CD4-positive, alpha-beta memory T cell (primary cell): ENCODE measurements around the gene ASB18. TPM values are rescaled to one million over a fixed set of nuclear protein-coding genes. Genes with fewer than 3 reads are reported as not detected.
A peak's percentile ranks its signal among the peaks of the same experiment; 100 is the strongest.

Experiments used
- CTCF ChIA-PET: fragments of 350-600 bp; sonication (Branson Sonifier 250); formaldehyde crosslinking; loops from one replicate; lab custom pipeline; 2021; ENCODE audit warnings: inconsistent platforms; ENCODE audit not compliant: partially characterized antibody; lab: Charles Lee
- POLR2A ChIA-PET: fragments of 350-600 bp; sonication (Branson Sonifier 250); formaldehyde crosslinking; loops from one replicate; lab custom pipeline; 2021; ENCODE audit not compliant: partially characterized antibody; lab: Charles Lee
- DNase-seq, 5 donors: peaks; one replicate each; pipeline versions ENCODE4 v3.0.0 to v3.0.0-alpha.2; 2020 to 2022; ENCODE audit warnings: mixed read lengths in 1 of 5
- H3K27ac ChIP-seq: one replicate; pipeline ENCODE4 v1.7.0; 2013; ENCODE audit warnings: low read depth, low read length
- H3K27me3 ChIP-seq: 2 replicates; pipeline ENCODE4 v1.7.0; 2013; ENCODE audit warnings: mild to moderate bottlenecking, low read length, moderate library complexity; ENCODE audit not compliant: insufficient read depth
- H3K36me3 ChIP-seq: 2 replicates; pipeline ENCODE4 v1.7.0; 2013; ENCODE audit warnings: mild to moderate bottlenecking, low read length, moderate library complexity; ENCODE audit not compliant: insufficient read depth
- H3K4me1 ChIP-seq: 2 replicates; pipeline ENCODE4 v1.7.0; 2013; ENCODE audit warnings: mild to moderate bottlenecking, low read length, moderate library complexity; ENCODE audit not compliant: insufficient read depth
- H3K4me3 ChIP-seq, 2 donors: one replicate each; pipeline ENCODE4 v1.7.0; 2013; ENCODE audit warnings: low read length in 2 of 2, mild to moderate bottlenecking in 1 of 2
- H3K9me3 ChIP-seq, 2 donors: one replicate each; pipeline ENCODE4 v1.7.0; 2013; ENCODE audit warnings: low read length in 2 of 2, control low read depth in 1 of 2; ENCODE audit not compliant: control insufficient read depth in 1 of 2
- H3K27ac Mint-ChIP-seq, 7 donors: one replicate each; pipeline ENCODE4 v1.8.0; 2020 to 2021; ENCODE audit warnings: mixed read lengths in 7 of 7, mild to moderate bottlenecking in 6 of 7, inconsistent platforms in 3 of 7, moderate library complexity in 3 of 7
- H3K27me3 Mint-ChIP-seq, 2 donors: one replicate each; pipeline ENCODE4 v1.8.0; 2020 to 2021; ENCODE audit warnings: mixed read lengths in 2 of 2
- H3K36me3 Mint-ChIP-seq, 2 donors: one replicate each; pipeline ENCODE4 v1.8.0; 2020 to 2021; ENCODE audit warnings: mixed read lengths in 2 of 2, inconsistent platforms in 1 of 2, mild to moderate bottlenecking in 1 of 2
- H3K4me1 Mint-ChIP-seq, 4 donors: one replicate each; pipeline ENCODE4 v1.8.0; 2020 to 2021; ENCODE audit warnings: mixed read lengths in 4 of 4, mild to moderate bottlenecking in 1 of 4
- H3K4me3 Mint-ChIP-seq, 8 donors: one replicate each; pipeline ENCODE4 v1.8.0; 2020 to 2021; ENCODE audit warnings: mixed read lengths in 8 of 8, mild to moderate bottlenecking in 7 of 8, moderate library complexity in 6 of 8, inconsistent platforms in 3 of 8
- H3K9me3 Mint-ChIP-seq, 8 donors: one replicate each; pipeline ENCODE4 v1.8.0; 2020 to 2021; ENCODE audit warnings: mixed read lengths in 8 of 8, mild to moderate bottlenecking in 5 of 8, inconsistent platforms in 3 of 8, moderate library complexity in 1 of 8
- intact Hi-C: fragments of 100-400 bp; cut with micrococcal nuclease; formaldehyde crosslinking; loops from one replicate; pipeline ENCODE4 v1.15.1; 2023
- polyA plus RNA-seq, 2 donors: library from polyadenylated mRNA; unstranded; fragments of 300-500 nt; fragmentation: Illumina TruSeq; gene quantifications; one replicate each; pipeline ENCODE4 v1.2.3, GENCODE V29; 2021
- total RNA-seq, 2 experiments: library from RNA; stranded (reverse); gene quantifications; one replicate each; pipeline ENCODE4 v1.2.3, GENCODE V29; 2021

Gene ASB18
- total and polyA plus RNA-seq, 4 experiments from 2014 or later = not detected

DNA sequence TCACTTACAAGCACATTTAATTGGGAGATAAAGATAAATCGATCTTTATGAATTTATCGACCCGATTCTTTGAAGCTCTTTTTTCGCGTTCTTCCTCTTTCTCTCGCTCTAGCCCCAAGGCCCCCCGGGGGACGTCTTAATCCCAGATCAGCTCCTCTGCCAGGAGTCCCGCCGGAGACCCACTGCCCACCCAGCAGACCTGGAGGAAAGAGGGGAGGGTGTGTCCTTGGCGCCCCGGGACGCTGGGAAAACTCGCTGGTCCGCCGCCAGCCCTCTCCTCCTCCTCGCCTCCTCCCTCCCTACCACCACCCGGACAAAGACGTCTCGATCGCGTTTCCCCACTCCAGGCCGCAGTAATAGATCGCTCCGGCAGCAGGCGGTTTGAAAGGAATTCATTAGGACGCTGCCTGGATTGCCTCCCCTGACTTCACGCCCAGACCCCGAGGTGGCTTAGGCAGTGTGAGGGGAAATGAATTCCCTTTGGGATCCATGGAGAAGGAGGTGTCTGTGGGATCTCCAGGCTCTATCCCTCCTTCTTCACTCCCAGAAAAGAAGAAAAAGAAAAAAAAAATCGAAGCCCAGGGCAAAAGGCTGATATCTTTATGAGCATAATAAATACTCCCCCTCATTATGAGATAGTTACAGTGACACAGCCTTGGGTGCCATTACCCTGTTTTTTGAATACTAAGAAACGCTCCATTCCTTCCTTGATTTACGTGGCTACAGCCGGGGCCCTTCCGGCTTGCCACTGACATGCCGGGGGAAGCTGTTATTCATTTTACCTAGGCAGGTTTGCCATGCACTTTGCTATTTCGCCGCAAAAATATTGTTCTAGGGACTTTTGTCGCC lies 94.2 kb downstream of the ASB18 start:
- peaks cover 53 to 57% of the 10 kb centered on the region in 2 donors for H3K27me3 Mint-ChIP-seq
- no peak overlapping the region for H3K4me3 ChIP-seq
- ChIA-PET POLR2A (no interaction called here), CTCF (no interaction called here)
- H3K36me3 ChIP-seq = no peaks in the 10 kb centered on the region
- H3K9me3 ChIP-seq = no peaks in the 10 kb centered on the region
- peaks cover 32% of the 10 kb centered on the region for H3K27me3 ChIP-seq
- peaks cover 5 to 38% (median 18%) of the 10 kb centered on the region in 4 donors for H3K4me1 Mint-ChIP-seq
- H3K27ac ChIP-seq = no peak overlapping the region
- no peaks in the 10 kb centered on the region for H3K4me1 ChIP-seq
- H3K9me3 Mint-ChIP-seq = peaks cover 0 to 3% (median 0%) of the 10 kb centered on the region in 8 donors
- H3K36me3 Mint-ChIP-seq = peaks cover 0 to 2% of the 10 kb centered on the region in 2 donors
- intact Hi-C loops = no loop called here
- H3K27ac Mint-ChIP-seq = peak overlapping the region in 2 of 7 donors; percentile 6 to 57
- peak overlapping the region in 4 of 8 donors; percentile 1 to 57 (median 28) for H3K4me3 Mint-ChIP-seq
- DNase-seq = no peak

DNA sequence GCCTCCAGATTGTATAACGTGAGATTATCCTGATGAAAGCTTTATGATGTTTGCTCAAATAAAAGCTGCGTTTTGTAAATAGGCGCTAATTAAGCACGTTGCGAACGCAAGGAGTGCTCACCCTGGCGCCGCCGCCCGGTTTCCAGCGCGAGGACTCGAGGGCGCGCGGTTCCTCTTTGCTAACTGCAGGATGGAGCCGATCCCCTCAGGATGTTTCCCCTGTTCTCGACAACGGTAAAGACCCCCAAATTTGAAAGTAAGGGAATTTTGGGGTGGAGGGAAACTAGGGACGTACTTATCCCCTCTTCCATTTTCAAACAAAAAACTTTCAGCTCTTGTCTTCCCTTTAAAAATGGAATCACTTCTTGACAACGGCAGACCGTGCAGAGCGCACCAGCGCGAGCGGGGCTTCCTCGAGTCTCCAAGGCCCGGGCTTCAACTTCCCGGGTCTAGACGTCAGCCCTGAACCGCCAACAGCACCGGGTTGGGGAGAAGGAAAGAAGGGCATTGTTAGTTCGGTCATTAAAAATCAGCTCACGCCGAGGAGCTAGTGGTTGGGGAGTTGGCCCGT lies 95.0 kb downstream of the ASB18 start:
- Mint-ChIP-seq H3K27ac (peak overlapping the region in 1 of 7 donors; percentile 27), H3K4me3 (peak overlapping the region in 3 of 8 donors; percentile 25 to 52 (median 31)), H3K36me3 (peaks cover 0 to 2% of the 10 kb centered on the region in 2 donors), H3K27me3 (peaks cover 50 to 56% of the 10 kb centered on the region in 2 donors), H3K9me3 (peaks cover 0 to 3% (median 0%) of the 10 kb centered on the region in 8 donors), H3K4me1 (peaks cover 7 to 42% (median 21%) of the 10 kb centered on the region in 4 donors)
- POLR2A ChIA-PET = no interaction called here
- Histone ChIP-seq H3K4me3 (no peak overlapping the region), H3K4me1 (peaks cover 3% of the 10 kb centered on the region), H3K27me3 (peaks cover 29% of the 10 kb centered on the region), H3K9me3 (no peaks in the 10 kb centered on the region), H3K27ac (no peak overlapping the region), H3K36me3 (no peaks in the 10 kb centered on the region)
- CTCF ChIA-PET = no interaction called here
- intact Hi-C loops = no loop called here
- DNase-seq = no peak

DNA sequence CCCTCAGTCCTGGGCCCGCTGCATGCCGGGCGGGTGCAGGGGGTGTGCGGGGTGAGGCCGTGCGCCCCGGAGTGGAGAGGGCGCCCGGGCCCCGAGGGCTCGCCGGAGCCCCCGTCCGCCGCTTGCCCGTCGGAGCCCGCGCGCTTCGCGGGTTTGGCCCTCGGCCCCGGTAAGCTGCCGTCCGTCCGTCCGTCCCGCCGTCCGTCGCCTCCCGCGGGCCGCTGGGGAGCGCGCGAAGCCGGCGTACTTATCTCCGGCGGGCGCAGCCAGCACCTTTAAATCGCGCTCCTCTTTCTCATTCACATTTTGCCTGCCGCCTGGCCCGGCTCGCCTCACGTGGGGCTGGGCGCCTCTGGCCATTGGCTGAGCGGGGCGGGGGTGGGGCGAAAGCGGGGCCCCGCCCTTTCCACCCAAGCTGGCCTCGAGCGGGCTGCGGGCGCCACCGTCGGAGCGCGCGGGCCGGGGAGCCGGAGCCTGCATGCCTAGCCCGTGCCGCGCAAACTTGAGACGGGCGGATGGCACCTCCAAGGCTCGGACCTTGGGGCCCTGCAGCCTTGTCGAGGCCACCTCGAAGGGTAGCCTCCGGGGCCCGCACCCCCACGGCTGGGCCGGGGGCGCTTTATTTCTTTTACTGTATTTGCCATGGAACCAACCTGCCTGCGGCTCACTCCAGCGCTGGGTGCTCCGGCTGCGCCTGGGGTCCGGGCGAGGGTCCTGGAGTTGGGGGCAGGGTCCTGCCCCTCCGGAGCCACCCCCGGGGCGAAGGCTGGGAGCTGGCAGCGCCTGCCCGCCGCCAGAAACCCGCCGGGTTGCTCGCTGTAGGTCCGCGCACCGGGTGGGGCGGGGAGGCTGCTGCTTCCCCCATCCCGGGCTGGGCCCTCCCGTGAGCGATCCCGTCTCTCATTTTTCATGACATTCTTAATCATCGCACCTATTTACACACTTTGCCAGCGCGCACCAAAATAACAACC lies 95.8 kb downstream of the ASB18 start, which contains the start of gene GBX2:
TSS of gene GBX2 (minus strand) at position 277 of the 971 bp plus-strand sequence. CDS start 415 bp downstream, outside the sequence.
- Mint-ChIP-seq H3K27ac (peak within 1 kb of the TSS in 1 of 7 donors; percentile 27), H3K4me1 (peaks cover 7 to 42% (median 18%) of the 10 kb centered on the region in 4 donors), H3K9me3 (peaks cover 0 to 3% (median 0%) of the 10 kb centered on the region in 8 donors), H3K36me3 (peaks cover 0 to 2% of the 10 kb centered on the region in 2 donors), H3K4me3 (peak within 1 kb of the TSS in 2 of 8 donors; percentile 31 to 52), H3K27me3 (peaks cover 43 to 48% of the 10 kb centered on the region in 2 donors)
- intact Hi-C loops = no loop called here
- Histone ChIP-seq H3K36me3 (no peaks in the 10 kb centered on the region), H3K27me3 (peaks cover 24% of the 10 kb centered on the region), H3K4me1 (peaks cover 3% of the 10 kb centered on the region), H3K9me3 (no peaks in the 10 kb centered on the region), H3K4me3 (no peak within 1 kb of the TSS), H3K27ac (no peak within 1 kb of the TSS)
- DNase-seq = no peak
- ChIA-PET CTCF (no interaction called here), POLR2A (no interaction called here)

DNA sequence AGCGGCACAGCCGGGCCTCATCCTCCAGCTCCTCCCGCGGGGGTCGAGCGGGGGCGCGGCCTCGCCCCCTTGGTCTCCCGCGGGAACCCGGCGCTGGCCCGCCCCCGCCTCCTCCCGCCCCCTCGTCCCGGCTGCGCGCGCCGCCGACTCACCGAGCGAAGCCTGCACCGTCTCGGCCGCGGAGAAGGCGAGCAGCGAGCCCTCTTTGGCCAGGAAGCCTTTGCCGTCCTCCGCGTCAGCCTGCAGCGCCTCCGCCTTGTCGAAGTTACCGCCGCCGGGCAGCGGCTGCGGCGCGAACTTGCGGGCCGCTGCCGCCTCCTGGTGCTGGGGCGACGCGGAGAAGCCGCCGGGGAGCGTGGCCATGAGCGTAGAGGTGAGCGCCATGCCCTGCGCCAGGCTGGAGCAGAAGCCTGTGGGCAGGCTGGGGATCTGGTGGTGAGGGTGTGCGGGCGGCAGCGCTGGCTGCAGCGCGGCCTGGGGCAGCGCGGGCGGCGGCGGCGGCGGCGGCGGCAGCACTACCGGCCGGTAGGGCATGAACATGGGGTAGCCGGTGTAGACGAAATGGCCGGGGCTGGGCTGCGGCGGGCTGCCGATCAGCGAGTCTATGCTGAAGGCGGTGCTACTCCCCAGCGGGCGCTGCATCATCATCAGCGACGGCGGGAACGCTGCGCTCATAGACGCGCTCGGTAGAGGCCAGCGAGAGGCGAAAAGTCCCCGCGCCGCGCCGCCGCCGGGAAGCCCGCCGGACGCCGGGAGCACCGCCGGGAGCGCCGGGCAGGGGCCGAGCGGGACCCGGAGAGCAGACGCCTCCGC lies 96.7 kb downstream of the ASB18 start:
- H3K27me3 Mint-ChIP-seq = peaks cover 48 to 52% of the 10 kb centered on the region in 2 donors
- CTCF ChIA-PET = no interaction called here
- POLR2A ChIA-PET = no interaction called here
- H3K4me3 Mint-ChIP-seq = no peak overlapping the region
- no peaks in the 10 kb centered on the region for H3K36me3 ChIP-seq
- H3K4me3 ChIP-seq = no peak overlapping the region
- intact Hi-C loops = no loop called here
- H3K27ac ChIP-seq = no peak overlapping the region
- H3K27ac Mint-ChIP-seq = no peak overlapping the region
- peaks cover 24% of the 10 kb centered on the region for H3K27me3 ChIP-seq
- peaks cover 0 to 2% of the 10 kb centered on the region in 2 donors for H3K36me3 Mint-ChIP-seq
- peaks cover 0 to 3% (median 0%) of the 10 kb centered on the region in 8 donors for H3K9me3 Mint-ChIP-seq
- H3K4me1 ChIP-seq = peaks cover 3% of the 10 kb centered on the region
- H3K9me3 ChIP-seq = no peaks in the 10 kb centered on the region
- DNase-seq = no peak
- peaks cover 7 to 47% (median 20%) of the 10 kb centered on the region in 4 donors for H3K4me1 Mint-ChIP-seq

DNA sequence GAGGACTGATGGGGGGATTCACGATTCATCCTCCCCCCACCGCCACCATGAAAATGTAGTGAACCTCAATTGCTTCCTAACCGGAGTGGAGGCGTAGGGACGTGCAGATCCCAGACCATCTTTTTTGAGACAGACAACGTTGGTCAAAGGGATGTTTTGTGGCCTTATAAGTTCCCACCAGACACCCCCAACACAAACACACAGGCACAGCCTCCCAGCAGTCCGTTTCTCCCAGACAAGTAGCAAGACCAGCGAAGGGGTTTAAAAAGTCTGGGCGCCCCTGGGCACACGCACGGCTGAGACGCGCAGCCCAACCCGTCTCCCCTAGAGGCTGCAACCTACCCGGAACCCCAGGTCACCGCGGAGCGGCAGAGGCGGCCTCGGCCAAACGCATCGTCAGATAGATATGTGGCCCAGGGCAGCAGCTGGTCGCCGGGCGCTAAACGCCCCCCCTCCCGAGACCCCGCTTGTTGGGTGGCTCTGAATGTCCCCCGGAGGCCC lies 97.4 kb downstream of the ASB18 start:
- Mint-ChIP-seq H3K27ac (no peak overlapping the region), H3K36me3 (peaks cover 0 to 2% of the 10 kb centered on the region in 2 donors), H3K4me3 (peak overlapping the region in 4 of 8 donors; percentile 46 to 77 (median 63)), H3K27me3 (peaks cover 48 to 50% of the 10 kb centered on the region in 2 donors), H3K4me1 (peaks cover 5 to 52% (median 19%) of the 10 kb centered on the region in 4 donors), H3K9me3 (peaks cover 0 to 2% (median 0%) of the 10 kb centered on the region in 8 donors)
- Histone ChIP-seq H3K27me3 (peaks cover 24% of the 10 kb centered on the region), H3K4me3 (no peak overlapping the region), H3K36me3 (no peaks in the 10 kb centered on the region), H3K4me1 (peaks cover 3% of the 10 kb centered on the region), H3K9me3 (no peaks in the 10 kb centered on the region), H3K27ac (no peak overlapping the region)
- CTCF ChIA-PET = no interaction called here
- intact Hi-C loops = no loop called here
- DNase-seq = no peak
- POLR2A ChIA-PET = no interaction called here
